ENCODE results near the gene MTHFS.
"Not testable (repeated sequence)": the region's sequence is repeated elsewhere in the genome, so short reads cannot be mapped to it uniquely, and the experiment has no call there.

Gene MTHFS

DNA sequence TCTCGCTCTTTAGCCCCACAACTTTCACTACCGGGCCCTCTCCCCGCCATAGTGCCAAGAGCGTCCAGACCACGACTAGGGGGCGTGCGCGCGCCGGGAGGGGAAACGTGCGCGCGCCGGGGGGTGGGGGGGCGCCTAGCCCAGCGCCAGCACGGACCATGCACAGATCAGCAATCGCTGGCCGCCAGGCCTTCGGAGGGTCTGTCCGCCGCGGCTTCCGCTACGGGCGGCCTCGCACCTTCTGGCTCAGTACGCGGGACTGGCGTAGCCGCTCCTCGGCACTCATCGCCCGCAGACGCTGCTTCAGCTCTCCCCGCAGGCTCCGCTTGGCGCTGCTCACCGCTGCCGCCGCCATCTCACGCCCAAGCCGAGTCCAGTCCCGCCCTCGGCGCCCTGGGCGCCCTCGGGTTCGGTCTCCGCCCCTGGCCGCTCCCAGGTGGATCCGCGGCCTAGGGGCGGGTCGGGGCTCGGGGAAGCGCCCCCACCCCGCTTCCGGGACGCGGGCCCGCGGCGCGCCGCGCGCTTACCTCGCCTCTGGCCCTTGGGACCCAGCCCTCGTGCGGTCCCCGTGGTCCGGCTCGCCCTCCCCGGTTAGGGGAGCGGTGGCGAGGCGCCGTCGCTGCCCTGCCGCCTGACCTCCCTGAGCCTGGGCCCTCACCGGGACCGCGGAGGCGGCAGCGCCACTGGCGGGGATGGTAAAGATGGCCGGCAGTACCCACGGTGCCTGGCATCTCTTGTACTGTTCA is at the start of gene MTHFS:
MTHFS (minus strand) TSS at position 381 of the 746 bp plus-strand sequence; CDS start at position 355, 26 bp downstream.
- DNase-seq (ENCODE audit: low spot score): peak; percentile 77

DNA sequence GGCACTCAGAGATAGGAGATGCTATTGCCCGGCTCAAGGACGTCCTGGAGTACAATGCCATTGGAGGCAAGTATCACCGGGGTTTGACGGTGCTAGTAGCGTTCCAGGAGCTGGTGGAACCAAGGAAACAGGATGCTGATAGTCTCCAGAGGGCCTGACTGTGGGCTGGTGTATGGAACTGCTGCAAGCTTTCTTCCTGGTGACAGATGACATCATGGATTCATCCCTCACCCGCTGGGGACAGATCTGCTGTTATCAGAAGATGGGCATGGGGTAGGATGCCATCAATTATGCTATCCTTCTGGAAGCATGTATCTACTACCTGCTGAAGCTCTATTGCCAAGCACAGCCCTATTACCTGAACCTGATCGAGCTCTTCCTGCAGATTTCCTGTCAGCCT is 47.8 kb upstream of the MTHFS start:
- no peak for DNase-seq (ENCODE audit: low spot score)

DNA sequence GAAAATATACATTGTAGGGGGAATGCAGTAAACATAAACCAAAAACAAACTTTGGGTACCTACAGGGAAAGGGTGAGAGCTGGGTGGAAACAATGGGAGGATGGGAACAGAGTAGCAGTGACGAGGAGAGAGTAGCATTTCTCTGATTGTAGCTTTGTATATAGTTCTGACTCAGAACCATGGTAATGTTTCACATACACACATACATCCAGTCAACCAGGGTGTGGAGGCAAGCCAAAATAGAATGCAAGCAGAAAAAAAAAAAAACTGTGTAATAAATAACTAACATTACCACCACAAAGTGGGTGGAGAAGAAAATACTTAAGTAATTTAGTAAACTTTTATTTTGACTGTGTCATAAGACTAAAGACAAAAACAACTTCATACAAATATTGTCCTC is 47.0 kb upstream of the MTHFS start:
- DNase-seq (ENCODE audit: low spot score): no peak

GRCh38 chr15:79942741-79943481 is 46.1 kb upstream of the MTHFS start:
- DNase-seq (ENCODE audit: low spot score): no peak

DNA sequence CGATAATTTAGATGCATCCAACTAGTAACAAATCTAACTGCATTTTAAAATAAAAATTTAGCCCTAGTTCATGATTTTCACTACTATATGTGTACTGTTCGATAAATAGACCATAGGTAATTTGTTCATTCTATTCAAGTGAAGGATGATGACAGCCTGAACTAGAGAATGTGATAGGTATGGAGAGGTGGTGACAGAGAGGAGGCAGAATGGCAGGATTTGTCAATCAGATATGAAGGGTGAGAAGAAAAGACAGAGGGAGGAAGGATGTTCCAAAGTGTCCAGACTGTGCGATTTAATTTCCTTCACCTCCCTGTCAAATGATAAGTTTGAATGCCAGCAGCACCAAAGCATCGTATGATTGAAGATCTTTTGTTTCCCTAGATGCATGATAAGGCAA is 42.6 kb upstream of the MTHFS start:
- DNase-seq (ENCODE audit: low spot score): no peak

DNA sequence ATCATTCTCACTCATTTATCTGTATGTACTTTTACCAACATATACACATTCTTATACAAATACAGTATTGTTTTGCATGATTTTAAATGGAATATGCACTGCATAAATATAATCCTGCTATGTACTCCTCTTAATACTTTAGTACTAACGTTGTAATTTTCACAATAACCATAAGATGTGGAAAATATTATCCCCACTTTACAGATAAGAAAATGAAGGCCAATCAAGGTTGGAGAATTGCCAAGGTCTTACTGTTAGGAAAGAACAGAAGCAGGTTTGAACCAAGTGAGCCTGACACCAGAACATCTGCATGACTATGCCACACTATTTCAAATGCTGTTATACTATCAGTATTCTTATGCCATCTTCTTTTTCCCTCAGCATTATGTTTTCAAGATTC is 41.3 kb upstream of the MTHFS start:
- DNase-seq (ENCODE audit: low spot score): no peak

GRCh38 chr15:79935556-79936201 is 38.9 kb upstream of the MTHFS start:
- not testable (repeated sequence) for DNase-seq (ENCODE audit: low spot score)

GRCh38 chr15:79933231-79933630 is 36.4 kb upstream of the MTHFS start:
- no peak for DNase-seq (ENCODE audit: low spot score)

- no peak for DNase-seq (ENCODE audit: low spot score)
These were observed 35.6 kb upstream of the MTHFS start for GRCh38 chr15:79932447-79932846.

GRCh38 chr15:79930516-79930915 is 33.7 kb upstream of the MTHFS start:
- DNase-seq (ENCODE audit: low spot score): no peak

GRCh38 chr15:79929412-79929811 is 32.6 kb upstream of the MTHFS start:
- no peak for DNase-seq (ENCODE audit: low spot score)

DNA sequence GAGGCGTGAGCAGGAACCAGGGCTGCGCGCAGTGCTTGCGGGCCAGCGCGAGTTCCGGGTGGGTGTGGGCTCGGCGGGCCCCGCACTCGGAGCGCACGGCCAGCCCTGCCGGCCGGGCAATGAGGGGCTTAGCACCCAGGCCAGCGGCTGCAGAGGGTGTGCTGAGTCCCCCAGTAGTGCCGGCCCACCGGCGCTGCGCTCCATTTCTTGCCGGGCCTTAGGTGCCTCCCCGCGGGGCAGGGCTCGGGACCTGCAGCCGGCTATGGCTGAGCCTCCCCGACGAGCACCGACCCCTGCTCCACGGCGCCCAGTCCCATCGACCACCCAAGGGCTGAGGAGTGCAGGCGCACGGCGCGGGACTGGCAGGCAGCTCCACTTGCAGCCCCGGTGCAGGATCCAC is 29.3 kb upstream of the MTHFS start:
- DNase-seq (ENCODE audit: low spot score): not testable (repeated sequence)

DNA sequence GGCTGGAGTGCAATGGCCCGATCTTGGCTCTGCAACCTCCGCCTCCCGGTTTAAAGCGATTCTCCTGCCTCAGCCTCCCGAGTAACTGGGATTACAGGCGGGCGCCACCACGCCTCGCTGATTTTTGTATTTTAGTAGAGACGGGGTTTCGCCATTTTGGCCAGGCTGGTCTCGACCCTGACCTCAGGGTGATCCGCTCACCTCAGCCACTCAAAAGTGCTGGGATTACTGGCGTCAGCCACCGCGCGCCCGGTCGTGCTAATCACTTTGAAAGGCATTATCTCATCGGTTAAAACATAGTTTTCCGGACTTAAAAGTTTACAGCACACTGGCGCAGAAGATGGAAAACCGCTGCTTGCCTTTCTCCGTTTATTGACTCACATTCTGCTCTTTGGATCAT is 27.6 kb upstream of the MTHFS start:
- no peak for DNase-seq (ENCODE audit: low spot score)

- peak; percentile 99 for DNase-seq (ENCODE audit: low spot score)
These were observed 26.8 kb upstream of the MTHFS start for GRCh38 chr15:79923515-79924169.

DNA sequence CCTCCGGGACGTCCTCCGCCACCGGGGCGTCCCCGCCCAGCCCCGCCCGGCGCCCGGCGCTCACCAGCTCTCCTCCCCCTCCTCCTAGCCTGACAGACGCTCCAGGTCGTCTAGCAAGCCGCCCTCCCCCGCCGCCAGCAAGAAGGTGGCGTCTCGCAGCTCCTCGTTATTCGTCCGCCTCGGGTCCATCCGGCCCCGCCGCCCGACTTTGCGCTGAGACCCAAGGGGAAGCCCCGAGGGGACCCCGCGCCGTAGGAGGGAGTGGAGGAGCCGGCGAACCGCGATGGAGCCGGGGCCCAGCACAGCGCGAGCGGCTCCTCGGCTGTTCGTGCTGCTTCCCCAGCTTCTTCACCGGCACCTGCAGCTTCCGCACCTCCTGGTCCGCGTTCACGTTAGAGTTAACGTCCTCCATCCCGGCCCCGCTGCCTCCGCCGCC is 26.3 kb upstream of the MTHFS start:
- peak; percentile 64 for DNase-seq (ENCODE audit: low spot score)

GRCh38 chr15:79922512-79923078 is 25.8 kb upstream of the MTHFS start:
- DNase-seq (ENCODE audit: low spot score): no peak

- DNase-seq (ENCODE audit: low spot score): no peak
These were observed 23.1 kb upstream of the MTHFS start for GRCh38 chr15:79919749-79920511.

DNA sequence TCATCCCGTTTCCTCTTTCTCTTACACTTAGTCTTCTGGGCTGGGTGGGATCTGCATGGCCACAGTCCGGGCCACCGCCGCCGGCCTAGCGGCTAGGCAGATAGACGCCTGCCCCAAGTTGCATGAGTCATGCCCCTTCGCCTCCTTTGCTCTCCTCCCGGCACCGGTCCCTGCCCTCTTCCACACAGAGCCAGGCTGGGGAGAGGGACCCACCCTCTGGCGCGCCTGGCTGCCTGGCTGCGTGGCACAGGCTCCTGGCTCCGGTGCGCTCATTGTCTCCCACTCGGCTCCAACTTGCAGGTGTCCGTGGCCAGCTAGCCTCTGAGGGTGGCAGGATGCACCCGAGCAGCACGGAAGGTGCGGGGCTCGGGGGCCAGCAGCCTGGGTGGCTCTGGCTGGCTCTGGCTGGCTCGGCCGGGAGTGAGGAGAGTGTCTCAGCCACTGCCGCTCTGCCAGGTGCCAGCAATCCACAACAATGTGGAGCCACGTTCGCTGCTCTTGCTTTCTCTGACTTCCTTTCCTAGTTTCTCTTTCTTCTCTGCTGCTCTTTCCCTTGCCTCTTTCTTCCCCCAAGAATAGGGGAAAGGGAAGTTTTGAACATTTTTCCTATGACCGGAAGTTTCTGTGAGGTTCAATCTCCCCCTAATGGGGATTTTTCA is 22.4 kb upstream of the MTHFS start:
- DNase-seq (ENCODE audit: low spot score): no peak

DNA sequence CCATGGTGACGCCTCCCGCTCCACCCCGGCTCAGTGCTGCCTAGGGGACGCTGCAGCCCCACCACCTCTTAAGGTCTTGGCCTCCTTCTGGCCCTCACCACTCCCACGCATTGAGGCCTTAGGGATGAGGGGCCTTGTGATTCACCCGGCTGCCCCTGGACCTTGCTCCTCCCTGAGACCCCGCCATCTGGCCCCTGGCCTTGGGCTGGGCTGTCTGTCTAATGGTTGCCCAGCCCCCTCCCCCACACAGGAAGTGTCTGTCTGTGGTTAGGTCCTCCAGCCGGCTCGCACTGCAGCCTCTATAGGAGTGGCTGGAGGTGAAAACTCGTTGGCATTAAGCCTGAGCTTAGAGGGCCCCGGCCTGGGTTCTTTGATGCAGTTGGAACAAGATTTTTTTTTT is 21.5 kb upstream of the MTHFS start:
- no peak for DNase-seq (ENCODE audit: low spot score)

- DNase-seq (ENCODE audit: low spot score): no peak
These were observed 19.8 kb upstream of the MTHFS start for GRCh38 chr15:79916502-79917132.

Data from CD4-positive, alpha-beta T cell treated with Interleukin-15 for 4 hours (primary cell).